ENCODE results near the gene PLAAT2. TPM values are rescaled to one million over a fixed set of nuclear protein-coding genes. Genes with fewer than 3 reads are reported as not detected.

Gene PLAAT2
- total RNA-seq, 1 experiment from 2014 or later: 1.2 TPM

GRCh38 chr11:63558459-63559157, 4.6 kb downstream of the PLAAT2 start:
- peaks cover 7% of the 10 kb centered on the region for H3K4me1 ChIP-seq
- intact Hi-C loops (cut with micrococcal nuclease; ENCODE audit: unreplicated experiment): no loop called here
- ChIA-PET POLR2A (no interaction called here), CTCF (interaction anchor here (0.5 to 1.2 kb wide), 2 partner anchors 80 to 650 kb away, joined by 3 to 4 read pairs; no protein-coding TSS in a partner anchor)
- Mint-ChIP-seq H3K4me1 (ENCODE audit: low read depth, unreplicated experiment) (peaks cover 3% of the 10 kb centered on the region), H3K4me3 (ENCODE audit: unreplicated experiment) (no peak overlapping the region), H3K9me3 (ENCODE audit: unreplicated experiment) (no peaks in the 10 kb centered on the region), H3K36me3 (ENCODE audit: insufficient read depth, unreplicated experiment) (no peaks in the 10 kb centered on the region), H3K27me3 (ENCODE audit: insufficient read depth, unreplicated experiment) (no peaks in the 10 kb centered on the region), H3K27ac (ENCODE audit: unreplicated experiment) (no peak overlapping the region)
- H3K4me3 ChIP-seq (ENCODE audit: low read depth, low read length): no peak overlapping the region
- H3K27me3 ChIP-seq (replicated peaks; ENCODE audit: control insufficient read depth, insufficient read depth, low read length): no peaks in the 10 kb centered on the region
- no peaks in the 10 kb centered on the region for H3K36me3 ChIP-seq (ENCODE audit: control insufficient read depth, insufficient read depth, low read length)
- TF ChIP-seq CTCF (IDR thresholded peaks at IDR 0.05; ENCODE audit: insufficient read depth in 1 of 2, low read depth in 1 of 2, low read length in 1 of 2, severe bottlenecking in 1 of 2, unreplicated experiment in 1 of 2): no peak
- BruUV-seq (replicated peaks): no TSS peak
- DNase-seq: peak in 1 of 2 experiments; percentile 20
- no peaks in the 10 kb centered on the region for H3K9me3 ChIP-seq

GRCh38 chr11:63557570-63557969, 5.6 kb downstream of the PLAAT2 start:
- no peak overlapping the region for H3K27ac Mint-ChIP-seq (ENCODE audit: unreplicated experiment)
- H3K4me3 ChIP-seq (ENCODE audit: low read depth, low read length): no peak overlapping the region
- DNase-seq: no peak
- H3K27me3 Mint-ChIP-seq (ENCODE audit: insufficient read depth, unreplicated experiment): no peaks in the 10 kb centered on the region
- BruUV-seq (replicated peaks): no TSS peak
- no peaks in the 10 kb centered on the region for H3K27me3 ChIP-seq (replicated peaks; ENCODE audit: control insufficient read depth, insufficient read depth, low read length)
- no peaks in the 10 kb centered on the region for H3K9me3 Mint-ChIP-seq (ENCODE audit: unreplicated experiment)
- TF ChIP-seq CTCF (IDR thresholded peaks at IDR 0.05; ENCODE audit: insufficient read depth in 1 of 2, low read depth in 1 of 2, low read length in 1 of 2, severe bottlenecking in 1 of 2, unreplicated experiment in 1 of 2): no peak
- ChIA-PET POLR2A (no interaction called here), CTCF (no interaction called here)
- no peaks in the 10 kb centered on the region for H3K9me3 ChIP-seq
- no peaks in the 10 kb centered on the region for H3K36me3 Mint-ChIP-seq (ENCODE audit: insufficient read depth, unreplicated experiment)
- intact Hi-C loops (cut with micrococcal nuclease; ENCODE audit: unreplicated experiment): no loop called here
- H3K36me3 ChIP-seq (ENCODE audit: control insufficient read depth, insufficient read depth, low read length): no peaks in the 10 kb centered on the region
- H3K4me1 ChIP-seq: peaks cover 7% of the 10 kb centered on the region
- no peaks in the 10 kb centered on the region for H3K4me1 Mint-ChIP-seq (ENCODE audit: low read depth, unreplicated experiment)
- H3K4me3 Mint-ChIP-seq (ENCODE audit: unreplicated experiment): no peak overlapping the region

GRCh38 chr11:63556404-63557013, 6.7 kb downstream of the PLAAT2 start:
- DNase-seq: no peak
- Histone ChIP-seq H3K9me3 (no peaks in the 10 kb centered on the region), H3K4me3 (ENCODE audit: low read depth, low read length) (no peak overlapping the region), H3K27me3 (replicated peaks; ENCODE audit: control insufficient read depth, insufficient read depth, low read length) (no peaks in the 10 kb centered on the region), H3K36me3 (ENCODE audit: control insufficient read depth, insufficient read depth, low read length) (no peaks in the 10 kb centered on the region), H3K4me1 (peaks cover 7% of the 10 kb centered on the region)
- TF ChIP-seq CTCF (IDR thresholded peaks at IDR 0.05; ENCODE audit: insufficient read depth in 1 of 2, low read depth in 1 of 2, low read length in 1 of 2, severe bottlenecking in 1 of 2, unreplicated experiment in 1 of 2): no peak
- BruUV-seq (replicated peaks): no TSS peak
- intact Hi-C loops (cut with micrococcal nuclease; ENCODE audit: unreplicated experiment): no loop called here
- Mint-ChIP-seq H3K4me3 (ENCODE audit: unreplicated experiment) (no peak overlapping the region), H3K27me3 (ENCODE audit: insufficient read depth, unreplicated experiment) (no peaks in the 10 kb centered on the region), H3K4me1 (ENCODE audit: low read depth, unreplicated experiment) (no peaks in the 10 kb centered on the region), H3K9me3 (ENCODE audit: unreplicated experiment) (no peaks in the 10 kb centered on the region), H3K36me3 (ENCODE audit: insufficient read depth, unreplicated experiment) (no peaks in the 10 kb centered on the region), H3K27ac (ENCODE audit: unreplicated experiment) (no peak overlapping the region)
- ChIA-PET CTCF (no interaction called here), POLR2A (no interaction called here)

Measured in Caco-2 (cell line).